ENCODE measurements around the gene HAP1.
"Not testable (repeated sequence)": the region's sequence is repeated elsewhere in the genome, so short reads cannot be mapped to it uniquely, and the experiment has no call there.

The HAP1 gene

GRCh38 chr17:41688641-41689496 lies 45.6 kb downstream of the HAP1 start, which contains the start of gene EIF1:
Gene EIF1 (plus strand): TSS chr17:41688885. CDS start chr17:41689039, 154 bp downstream.
- DNase-seq = peak; percentile 98

DNA sequence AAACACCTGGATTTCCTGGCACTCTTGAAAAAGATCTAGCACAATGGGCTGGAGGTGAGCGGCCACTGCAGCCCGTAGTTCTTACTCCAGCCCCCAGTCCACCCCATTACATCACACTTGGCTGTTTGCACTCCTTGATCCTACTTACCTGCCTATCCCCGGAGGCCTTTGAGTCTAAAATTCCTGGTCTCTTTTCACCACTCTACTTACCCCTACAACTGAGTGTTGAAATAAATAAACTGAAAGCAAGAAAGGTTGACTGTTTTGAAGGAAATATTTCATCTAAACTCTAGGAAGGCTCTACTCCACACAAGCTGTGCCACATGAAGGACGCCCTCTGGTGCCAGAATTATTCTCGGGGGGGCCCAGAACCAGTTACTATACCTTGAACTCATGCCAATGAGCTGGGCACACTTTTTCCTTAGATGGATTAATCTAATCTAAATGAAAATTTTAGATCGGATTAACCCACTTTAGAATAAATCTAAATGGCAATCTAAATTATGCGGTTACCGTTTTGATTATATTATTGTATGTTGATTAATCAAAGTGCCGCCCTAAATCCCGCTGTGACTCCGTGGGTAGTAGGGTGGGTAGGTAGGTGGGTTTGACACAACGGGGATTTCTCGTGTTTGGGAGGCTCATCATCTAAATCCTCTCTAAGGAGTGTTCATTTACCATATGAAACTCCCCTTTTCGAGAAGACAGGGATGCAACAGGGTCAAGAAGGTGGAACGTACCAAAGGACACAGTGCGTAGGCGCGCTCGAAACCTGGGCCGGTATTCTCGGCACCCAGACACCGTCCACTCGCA lies 46.4 kb downstream of the HAP1 start:
- DNase-seq = no peak

DNA sequence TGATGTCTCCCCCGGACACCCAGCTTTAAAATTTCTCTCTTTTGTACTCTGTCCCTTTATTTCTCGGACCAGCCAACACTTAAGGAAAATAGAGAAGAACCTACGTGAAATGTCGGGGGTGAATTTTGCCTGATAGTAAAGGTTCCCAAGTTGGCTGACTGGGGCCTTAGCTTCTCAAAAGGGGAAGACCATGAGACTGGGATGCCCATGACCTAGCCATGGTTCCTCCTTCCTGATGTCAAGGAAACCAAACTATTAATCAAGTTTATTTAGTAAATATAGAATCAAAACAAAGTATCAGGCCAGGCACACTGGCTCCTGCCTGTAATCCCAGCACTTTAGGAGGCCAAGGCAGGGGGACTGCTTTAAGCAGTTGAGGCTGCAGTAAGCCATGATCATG lies 48.2 kb downstream of the HAP1 start:
- no peak for DNase-seq

DNA sequence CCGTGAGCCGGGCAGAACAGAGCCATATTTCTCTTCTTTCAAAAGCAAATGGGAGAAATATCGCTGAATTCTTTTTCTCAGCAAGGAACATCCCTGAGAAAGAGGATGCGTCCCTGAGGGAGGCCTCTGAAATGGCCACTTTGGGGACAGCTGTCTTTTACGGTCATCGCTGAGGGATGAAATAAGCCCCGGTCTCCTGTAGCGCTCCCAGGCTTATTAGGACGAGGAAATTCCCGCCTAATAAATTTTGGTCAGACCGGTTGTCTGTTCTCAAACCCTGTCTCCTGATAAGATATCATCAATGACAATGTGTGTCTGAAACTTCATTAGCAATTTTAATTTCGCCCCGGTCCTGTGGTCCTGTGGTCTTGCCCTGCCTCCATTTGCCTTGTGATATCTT lies 48.7 kb downstream of the HAP1 start:
- not testable (repeated sequence) for DNase-seq

DNA sequence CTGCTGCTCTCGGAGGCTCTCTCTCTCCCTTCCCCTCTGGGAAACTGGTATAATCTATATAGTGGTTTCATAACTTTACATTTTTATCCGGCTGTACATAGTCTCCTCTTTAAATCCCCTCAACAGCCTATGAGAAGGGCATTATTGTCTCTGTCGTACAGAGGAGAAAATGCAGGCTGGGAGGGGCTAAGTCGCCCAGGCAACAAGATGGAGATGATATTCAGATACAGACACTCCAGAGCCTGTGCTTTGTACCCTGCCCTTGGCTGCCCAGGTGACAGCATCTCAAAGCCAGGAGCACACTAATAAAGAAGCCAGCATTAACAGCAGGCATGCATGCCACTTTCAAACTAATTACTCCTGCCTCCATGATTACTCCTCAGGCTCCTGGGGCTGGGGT lies 50.4 kb downstream of the HAP1 start:
- DNase-seq = no peak

- no peak for DNase-seq
These were observed 50.9 kb downstream of the HAP1 start for GRCh38 chr17:41683441-41684007.

DNA sequence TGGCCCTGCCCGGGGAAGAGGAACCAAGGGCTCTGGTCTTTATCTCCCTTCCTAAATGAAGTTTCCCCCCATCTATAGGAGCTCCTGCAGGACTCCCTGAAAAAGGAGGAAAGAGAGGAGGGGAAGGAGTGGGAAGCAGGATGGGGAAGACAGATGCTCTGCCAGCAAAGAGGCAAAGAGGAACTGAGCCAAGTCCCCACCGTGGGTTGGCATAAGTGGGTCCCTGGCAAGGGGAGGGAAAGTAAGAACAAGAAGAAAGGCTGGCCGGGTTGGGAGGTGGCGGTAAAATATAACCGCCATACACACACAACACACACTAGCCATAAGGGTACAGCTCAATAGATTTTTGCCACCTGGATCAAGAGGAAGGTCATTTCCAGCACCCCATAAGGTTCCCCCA lies 51.8 kb downstream of the HAP1 start:
- no peak for DNase-seq

GRCh38 chr17:41681776-41682175 lies 52.7 kb downstream of the HAP1 start:
- DNase-seq = no peak

GRCh38 chr17:41680426-41681040 lies 53.9 kb downstream of the HAP1 start:
- DNase-seq = no peak

- no peak for DNase-seq
These were observed 54.6 kb downstream of the HAP1 start for GRCh38 chr17:41679740-41680425.

DNA sequence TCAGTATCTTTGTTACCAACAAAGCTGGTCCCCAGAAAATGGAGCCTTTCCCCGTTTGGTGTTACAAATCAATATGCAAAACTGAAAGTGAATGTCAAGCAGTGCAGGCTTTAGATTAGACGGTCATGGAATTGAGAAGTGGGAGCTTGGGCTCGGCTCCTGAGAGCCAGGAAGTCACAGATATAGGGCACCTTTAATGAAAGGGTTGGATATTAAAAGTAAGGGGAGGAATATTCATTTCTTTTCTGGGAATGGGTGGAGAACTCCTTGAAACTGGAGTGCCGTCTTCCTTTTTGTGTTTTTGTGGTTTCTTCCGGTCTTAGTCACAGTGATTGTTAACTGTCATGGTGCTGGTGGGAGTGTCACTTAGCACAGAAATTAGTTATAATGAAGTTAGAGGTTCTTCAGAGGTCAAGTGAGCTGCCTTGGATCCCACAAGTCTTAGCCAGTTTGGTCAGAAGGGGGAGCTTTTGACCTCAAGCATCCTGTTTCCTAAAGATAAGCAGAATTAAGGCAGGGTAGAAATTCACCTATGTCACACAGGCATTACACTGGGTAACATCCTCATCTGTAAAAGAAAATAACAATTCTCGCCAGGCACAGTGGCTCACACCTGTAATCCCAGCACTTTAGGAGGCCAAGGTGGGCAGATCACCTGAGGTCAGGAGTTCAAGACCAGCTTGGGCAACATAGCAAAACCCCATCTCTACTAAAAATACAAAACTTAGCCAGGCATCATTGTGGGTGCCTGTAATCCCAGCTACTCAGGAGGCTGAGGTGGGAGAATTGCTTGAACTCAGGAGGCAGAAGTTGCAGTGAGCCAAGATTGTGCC lies 55.3 kb downstream of the HAP1 start:
- DNase-seq = peak; percentile 37

GRCh38 chr17:41678411-41678906 lies 56.0 kb downstream of the HAP1 start:
- DNase-seq = no peak

DNA sequence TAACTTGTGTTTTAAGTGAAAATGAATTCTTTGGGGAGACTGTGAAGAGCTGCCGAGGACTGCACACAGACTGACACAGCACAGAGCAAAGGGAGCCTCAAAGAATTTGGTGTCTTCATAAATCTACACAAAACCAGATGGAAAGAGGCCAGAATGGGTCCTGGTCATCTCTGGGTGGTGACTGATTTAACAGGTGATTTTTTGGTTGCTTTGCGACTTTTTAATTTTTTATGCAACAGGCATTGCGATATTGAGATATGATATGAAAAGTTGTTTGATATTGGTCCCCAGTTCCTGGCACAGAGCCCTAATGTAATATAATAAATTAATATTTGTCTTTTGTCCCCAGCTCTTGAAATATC lies 58.4 kb downstream of the HAP1 start:
- DNase-seq = no peak

DNA sequence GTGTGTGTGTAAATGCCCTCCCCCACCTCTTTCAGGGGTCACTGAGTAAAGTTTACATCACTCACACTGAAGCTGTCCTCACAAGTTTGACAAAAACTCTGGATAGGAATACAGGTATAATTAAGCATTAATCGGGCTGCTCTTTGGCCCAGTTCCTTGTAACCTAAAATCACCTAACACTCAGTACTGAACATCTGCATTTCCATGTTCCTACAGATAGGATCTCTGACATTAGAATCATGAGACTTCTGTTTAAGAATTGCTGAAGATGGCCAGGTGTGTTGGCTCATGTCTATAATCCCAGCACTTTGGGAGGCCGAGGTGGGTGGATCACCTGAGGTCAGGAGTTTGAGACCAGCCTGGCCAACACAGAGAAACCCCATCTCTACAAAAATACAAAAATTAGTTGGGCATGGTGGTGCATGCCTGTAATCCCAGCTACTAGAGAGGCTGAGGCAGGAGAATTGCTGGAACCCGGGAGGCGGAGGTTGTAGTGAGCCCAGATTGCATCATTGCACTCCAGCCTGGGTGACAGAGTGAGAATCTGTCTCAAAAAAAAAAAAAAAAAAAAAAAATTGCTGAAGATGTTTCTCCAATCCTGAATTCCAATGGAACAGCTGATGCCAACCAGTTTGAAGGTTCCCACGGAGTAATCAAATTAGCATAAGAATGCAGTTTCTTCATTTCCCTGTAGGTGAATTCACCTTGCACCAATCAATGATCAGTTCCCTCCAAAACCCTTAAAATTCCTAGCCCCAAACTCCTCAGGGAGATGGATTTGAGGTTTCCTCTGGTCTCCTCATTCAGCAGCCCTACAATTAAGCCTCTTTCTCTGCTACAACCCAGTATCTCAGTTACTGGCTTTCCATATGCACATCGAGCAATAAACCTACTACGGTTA lies 59.0 kb downstream of the HAP1 start:
- DNase-seq = not testable (repeated sequence)

Data from NCI-H226 (cell line).